Superior temporal gyrus (tissue), 1 donor: ENCODE results near the gene MAP4K3.
"Not testable (repeated sequence)": the region's sequence is repeated elsewhere in the genome, so short reads cannot be mapped to it uniquely, and the experiment has no call there.

Experiments used
- DNase-seq: peaks from one replicate; pipeline ENCODE4 v3.0.0-alpha.2; 2016; ENCODE audit errors: extremely low spot score

MAP4K3 gene

GRCh38 chr2:39244241-39244862 lies 192.7 kb downstream of the MAP4K3 start:
- DNase-seq: not testable (repeated sequence)

GRCh38 chr2:39243469-39244123 lies 193.5 kb downstream of the MAP4K3 start, which contains the start of gene CDKL4:
Gene CDKL4 (minus strand): TSS chr2:39243970.
- no peak for DNase-seq

- no peak for DNase-seq
Observed at GRCh38 chr2:39241588-39241987, 195.5 kb downstream of the MAP4K3 start.

GRCh38 chr2:39240758-39241157 lies 196.3 kb downstream of the MAP4K3 start:
- no peak for DNase-seq

DNA sequence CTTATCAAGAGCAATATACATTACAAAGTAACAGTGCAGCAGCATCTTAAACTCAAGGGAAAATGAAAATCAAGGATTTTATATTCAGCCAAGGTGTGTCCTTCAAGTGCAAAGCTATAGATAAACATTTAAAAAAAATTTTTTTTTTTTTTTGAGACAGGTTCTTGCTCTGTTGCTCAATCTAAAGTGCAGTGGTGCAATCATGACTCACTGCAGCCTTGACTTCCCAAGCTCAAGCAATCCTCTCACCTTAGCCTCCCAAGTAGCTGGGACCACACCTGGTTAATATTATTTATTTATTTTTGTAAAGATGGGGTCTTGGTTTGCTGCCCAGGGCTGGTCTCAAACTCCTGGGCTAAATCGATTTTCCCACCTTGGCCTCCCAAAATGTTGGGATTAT lies 202.3 kb downstream of the MAP4K3 start:
- no peak for DNase-seq

- DNase-seq: no peak
Observed at GRCh38 chr2:39232141-39232540, 204.9 kb downstream of the MAP4K3 start.

GRCh38 chr2:39228413-39229209 lies 208.5 kb downstream of the MAP4K3 start:
- DNase-seq: no peak

- DNase-seq: peak; percentile 83
Observed at GRCh38 chr2:39227628-39228412, 209.3 kb downstream of the MAP4K3 start.

GRCh38 chr2:39225567-39225966 lies 211.5 kb downstream of the MAP4K3 start:
- DNase-seq: no peak

DNA sequence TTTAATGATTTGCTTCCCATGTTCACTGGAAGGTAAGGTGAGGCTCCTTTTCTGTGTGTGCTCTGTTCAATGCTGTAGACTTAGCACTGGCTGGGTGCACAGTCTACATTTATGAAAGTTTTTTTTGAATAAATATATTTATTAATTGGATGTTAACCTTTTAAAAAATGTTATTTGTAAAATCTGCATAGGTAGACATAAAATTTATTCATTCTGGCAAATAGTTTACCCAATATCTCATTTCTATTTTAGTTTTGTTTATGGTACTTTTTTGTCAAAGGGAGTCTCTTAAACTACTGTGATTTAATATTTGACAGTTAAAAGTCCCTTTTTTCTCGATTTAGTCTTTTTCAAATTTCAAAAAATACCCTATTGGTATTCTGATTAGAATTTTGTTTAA lies 213.2 kb downstream of the MAP4K3 start:
- no peak for DNase-seq

DNA sequence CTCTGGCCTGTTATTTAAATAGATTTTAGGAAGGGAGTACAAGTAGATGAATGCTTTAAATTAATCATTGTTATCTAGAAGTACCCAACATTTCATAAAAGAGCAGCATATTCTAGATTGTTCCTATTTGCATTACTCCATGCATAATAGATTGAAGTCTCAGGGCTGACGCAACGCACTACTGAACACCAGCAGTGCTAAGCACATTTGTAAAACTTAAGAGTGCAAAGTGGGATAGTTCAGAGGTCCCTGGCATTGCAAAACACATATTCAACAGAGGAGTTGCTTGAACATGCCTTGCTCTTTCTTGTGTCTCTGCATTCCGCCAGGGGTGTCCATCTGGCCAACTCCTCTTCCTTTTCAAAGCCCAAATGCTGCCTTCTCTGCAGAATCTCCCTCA lies 215.6 kb downstream of the MAP4K3 start:
- DNase-seq: no peak

DNA sequence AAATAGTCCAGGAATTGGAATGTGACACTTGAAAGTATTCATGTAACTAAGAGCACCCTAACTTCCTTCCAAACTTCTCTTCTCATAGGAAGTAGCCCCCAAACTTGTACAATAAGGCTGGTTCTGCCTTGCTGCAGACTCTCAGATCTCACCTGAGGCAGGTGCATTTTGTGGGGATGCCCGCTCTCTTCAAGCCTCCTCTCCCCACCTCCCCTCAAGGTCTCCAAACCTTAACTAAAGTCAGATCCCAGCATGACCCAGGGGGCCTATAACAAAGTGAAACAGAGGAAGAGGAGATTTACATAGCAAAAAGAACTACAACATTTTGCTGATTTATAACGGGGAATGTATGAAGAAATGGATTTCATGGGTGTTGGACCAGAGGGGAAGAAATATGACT lies 216.9 kb downstream of the MAP4K3 start:
- DNase-seq: no peak

DNA sequence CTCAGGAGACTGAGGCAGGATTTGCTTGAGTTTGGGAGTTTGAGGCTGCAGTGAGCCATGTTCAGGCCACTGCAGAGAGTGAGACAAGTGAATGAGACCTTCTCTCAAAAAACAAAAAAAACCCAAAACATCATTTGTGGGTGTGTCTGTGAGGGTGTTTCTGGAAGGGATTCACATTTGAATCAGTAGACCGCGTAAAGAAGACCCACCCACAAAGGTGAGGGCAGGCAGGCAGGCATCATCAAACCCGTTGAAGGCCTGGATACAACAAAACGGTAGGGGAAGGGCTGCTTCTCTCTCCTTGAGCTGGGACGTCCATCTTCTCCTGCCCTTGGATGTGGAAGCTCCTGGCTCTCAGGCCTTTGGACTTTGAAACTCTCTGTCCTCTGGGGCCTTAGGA lies 218.7 kb downstream of the MAP4K3 start:
- no peak for DNase-seq

GRCh38 chr2:39217192-39217550 lies 219.9 kb downstream of the MAP4K3 start:
- no peak for DNase-seq

DNA sequence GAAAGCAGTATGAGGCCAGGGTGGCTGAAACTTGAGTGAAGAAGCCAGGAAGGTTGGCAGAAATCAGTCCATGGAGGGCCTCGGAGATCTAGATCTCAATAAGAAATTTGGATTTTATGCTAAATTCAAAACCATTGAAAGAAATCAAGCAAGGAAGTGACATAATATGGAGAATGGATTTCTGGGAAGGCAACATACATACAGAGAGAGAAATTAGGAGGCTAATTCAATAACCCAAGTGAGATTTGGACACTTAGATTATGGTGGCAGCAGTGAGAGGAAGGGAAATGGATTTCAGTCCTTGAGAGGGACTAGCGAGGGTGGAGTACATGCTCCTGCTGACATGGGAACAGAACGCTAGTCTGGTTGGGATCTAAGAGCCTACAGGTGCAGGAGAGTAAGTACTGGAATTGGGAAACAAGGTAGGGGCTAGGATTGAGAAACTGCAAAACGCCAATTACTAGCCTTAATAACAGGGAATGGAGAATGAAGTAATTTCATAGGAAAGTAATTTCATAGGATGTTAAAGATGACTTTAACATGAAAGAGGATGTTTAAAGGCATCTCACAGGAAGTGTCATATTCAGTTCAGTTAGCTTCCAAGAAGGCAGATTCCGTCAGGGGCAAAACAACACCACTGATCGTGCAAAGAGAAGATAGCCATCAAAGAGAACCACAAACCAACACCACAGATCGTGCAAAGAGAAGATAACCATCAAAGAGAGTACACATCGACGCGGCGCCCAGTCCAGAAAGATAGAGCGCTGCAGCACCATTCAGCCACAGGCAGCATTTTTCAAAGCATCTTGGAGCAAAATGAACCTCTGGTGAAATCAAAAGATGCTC lies 220.5 kb downstream of the MAP4K3 start:
- no peak for DNase-seq

DNA sequence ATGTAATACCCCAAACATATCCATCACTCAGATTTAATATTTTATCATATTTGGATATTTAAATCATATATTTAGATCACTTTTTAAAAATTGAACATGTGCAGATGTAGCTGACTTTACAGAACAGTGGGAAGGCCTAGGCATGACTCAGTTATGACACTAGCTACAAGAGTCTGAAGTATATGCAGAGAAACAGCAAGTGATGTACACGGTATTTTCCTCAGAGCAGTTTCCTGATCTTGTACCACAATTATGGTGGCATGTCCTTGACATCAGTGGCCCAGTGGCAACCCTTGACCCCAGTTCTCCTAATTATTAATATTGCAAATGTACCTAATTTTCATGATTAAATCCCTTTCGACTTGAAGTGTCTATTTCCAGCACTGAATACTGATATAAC lies 221.5 kb downstream of the MAP4K3 start:
- DNase-seq: no peak

- no peak for DNase-seq
Observed at GRCh38 chr2:39213015-39213414, 224.1 kb downstream of the MAP4K3 start.

DNA sequence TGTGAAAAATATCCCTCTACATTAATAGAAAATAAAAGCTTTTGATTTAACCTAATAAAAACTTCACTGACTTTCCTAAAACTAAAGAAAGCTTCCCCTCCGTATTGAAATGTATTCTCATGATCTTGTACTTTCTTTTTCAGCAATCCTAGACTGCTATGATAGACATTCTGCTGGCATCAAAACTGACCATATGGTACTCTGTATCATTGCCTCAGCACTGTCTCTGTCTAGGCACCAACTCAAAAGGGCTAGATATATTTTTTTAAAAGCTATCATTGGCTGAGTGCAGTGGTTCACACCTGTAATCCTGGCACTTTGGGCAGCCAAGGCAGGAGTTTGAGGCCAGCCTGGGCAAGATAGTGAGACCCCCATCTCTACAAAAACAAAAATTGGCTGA lies 226.2 kb downstream of the MAP4K3 start:
- no peak for DNase-seq

- DNase-seq: no peak
Observed at GRCh38 chr2:39203382-39203781, 233.7 kb downstream of the MAP4K3 start.

- no peak for DNase-seq
Observed at GRCh38 chr2:39202639-39203369, 234.3 kb downstream of the MAP4K3 start.
